Measurements from ENCODE around the gene DIABLO.
"Not testable (repeated sequence)": the region's sequence is repeated elsewhere in the genome, so short reads cannot be mapped to it uniquely, and the experiment has no call there.

The DIABLO gene

DNA sequence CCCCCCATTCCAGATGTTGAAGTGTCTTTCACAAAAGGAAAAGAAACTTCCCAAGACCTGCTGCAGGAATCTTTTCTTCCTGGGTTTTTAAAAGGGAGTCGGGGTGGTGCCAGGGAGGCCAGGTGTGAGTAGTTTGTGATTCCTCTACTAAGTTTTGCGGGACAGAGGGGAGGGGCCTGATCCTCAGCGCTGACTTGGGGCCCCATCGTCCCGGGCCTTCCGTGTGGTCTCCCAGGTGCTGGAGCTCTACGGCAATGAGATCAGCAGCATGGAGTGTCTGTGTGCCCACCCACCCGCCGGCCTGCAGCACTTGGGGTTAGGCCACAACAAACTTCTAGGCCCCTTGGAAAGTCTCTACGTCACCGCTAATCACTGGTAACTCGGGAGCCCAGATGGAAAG lies 38.4 kb downstream of the DIABLO start:
- no peak for DNase-seq

DNA sequence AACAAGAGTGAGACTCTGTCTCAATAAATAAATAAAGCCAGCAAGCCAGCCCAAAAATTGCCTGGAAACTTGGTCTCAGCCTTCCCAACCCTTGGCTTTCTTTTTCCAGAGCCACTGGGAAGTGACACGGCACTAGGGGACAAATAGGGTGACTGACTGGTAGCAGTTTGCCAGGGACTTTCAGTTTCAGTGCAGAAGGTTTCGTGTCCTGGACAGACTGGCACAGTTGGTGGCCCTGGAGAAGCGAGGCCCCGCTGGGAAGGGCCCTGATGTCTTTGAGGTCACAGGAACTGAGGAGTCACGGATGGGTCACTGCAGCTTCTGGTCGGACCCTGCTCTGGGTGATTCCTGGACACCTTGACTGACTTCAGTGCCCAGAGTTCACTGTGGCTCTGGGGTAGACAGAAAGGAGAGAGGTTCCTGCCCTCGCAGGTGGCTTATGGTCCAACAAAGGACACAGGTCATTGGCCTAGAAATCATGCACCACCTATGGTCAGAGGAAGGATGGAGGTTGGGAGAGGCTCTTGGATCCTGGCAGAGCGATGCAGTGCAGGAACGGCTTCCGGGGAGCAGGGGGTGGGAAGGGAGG lies 40.3 kb downstream of the DIABLO start:
- no peak for DNase-seq

DNA sequence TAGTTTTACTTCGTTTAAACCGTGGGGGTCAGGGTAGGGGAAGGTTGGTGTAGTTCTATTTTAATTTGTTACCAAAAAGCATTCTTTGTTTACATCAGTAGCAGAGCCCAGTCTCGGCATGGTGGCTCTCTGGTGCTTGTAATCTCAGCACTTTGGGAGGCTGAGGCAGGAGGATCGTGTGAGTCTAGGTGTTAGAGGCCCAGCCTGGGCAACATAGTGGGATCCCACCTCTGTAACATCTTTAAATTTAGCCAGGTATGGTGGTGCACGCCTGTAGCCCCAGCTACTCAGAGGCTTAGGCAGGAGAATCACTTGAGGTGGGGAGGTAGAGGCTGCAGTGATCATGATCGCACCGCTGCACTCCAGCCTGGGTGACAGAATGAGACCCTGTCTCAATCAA lies 40.8 kb downstream of the DIABLO start:
- DNase-seq: no peak

DNA sequence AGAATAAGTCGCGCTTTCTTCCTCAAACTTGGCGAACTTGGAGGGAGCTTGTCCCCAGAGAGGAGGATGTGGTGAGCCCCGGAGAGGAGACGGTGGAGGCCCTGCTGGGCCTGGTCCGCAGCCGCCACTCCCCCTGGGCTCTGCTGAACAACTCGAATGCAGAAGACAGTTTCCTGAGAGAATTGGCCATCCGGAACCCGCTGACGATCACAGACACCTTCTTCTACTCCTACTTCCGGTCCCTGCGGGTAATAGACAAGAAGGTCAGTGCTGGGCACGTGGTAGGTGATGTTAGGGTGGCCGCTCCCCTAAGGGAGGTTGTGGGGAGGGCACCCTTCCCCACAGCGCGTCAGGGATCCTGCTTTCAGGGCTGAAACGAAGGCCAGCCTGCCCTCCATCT lies 41.3 kb downstream of the DIABLO start:
- DNase-seq: no peak

DNA sequence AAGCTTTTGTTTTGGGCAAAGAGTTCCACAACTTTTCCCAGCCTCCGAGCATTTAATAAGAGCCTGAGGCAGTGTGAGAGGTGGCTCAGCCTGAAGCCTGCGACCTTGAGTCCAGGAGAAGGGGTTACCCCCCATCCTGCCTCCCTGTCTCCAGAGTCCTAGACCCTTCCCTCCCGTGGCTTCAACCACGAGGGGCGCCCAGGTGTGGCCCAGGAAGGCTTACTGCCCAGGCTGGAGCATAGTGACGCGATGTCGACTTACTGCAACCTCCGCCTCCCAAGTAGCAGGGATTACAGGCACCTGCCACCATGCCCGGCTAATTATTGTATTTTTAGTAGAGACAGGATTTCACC lies 42.3 kb downstream of the DIABLO start:
- no peak for DNase-seq

DNA sequence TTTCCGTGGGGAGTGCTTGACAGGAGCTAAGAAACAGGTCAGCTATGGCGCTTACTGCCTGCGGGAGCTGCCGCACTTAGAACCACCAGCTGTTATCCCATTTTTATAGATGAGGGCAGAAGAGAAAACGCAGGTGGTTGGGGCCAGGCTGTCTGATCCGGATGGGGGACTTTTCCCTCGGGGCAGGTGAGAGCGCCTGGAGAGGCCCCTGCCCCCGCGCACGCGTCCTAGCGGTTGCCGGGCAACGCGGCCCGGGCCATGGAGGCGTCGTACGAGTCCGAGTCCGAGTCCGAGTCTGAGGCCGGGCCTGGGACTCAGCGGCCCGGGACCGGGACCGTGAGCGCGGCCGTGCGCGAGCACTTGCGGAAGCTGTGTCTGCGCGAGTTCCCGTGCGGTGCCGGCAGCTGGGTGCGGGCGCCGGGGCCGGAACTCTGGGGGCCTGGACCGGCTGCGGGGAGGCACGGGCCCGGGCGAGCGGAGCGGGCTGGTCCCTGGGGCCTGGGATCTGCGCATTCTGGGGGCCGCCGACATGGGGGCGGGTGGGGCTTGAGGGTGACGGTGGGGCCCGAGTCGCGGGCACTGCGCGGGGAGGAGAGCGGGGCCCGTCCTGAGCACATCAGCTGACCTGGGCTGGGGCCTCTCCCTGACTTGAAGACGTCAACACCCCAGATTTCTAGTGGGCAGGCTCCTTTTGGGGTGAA lies 42.8 kb downstream of the DIABLO start, which contains the start of gene LRRC43:
Gene LRRC43 (plus strand): TSS at position 237 of the 701 bp plus-strand sequence. CDS start 22 bp downstream, at position 259.
- no peak for DNase-seq

DNA sequence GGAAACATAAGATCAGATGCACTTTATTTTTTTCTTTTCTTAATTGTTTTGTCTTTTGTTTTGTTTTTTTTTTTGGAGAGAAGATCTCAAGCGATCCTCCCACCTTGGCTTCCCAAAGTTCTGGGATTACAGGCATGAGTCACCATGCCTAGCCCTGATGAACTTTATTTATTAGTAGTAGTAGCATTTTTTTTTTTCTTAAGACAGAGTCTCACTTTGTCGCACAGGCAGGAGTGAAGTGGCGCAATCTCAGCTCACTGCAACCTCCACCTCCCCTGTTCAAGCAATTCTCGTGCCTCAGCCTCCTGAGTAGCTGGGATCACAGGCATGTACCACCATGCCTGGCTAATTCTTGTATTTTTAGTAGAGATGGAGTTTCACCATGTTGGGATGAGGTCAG lies 49.4 kb downstream of the DIABLO start:
- not testable (repeated sequence) for DNase-seq

DNA sequence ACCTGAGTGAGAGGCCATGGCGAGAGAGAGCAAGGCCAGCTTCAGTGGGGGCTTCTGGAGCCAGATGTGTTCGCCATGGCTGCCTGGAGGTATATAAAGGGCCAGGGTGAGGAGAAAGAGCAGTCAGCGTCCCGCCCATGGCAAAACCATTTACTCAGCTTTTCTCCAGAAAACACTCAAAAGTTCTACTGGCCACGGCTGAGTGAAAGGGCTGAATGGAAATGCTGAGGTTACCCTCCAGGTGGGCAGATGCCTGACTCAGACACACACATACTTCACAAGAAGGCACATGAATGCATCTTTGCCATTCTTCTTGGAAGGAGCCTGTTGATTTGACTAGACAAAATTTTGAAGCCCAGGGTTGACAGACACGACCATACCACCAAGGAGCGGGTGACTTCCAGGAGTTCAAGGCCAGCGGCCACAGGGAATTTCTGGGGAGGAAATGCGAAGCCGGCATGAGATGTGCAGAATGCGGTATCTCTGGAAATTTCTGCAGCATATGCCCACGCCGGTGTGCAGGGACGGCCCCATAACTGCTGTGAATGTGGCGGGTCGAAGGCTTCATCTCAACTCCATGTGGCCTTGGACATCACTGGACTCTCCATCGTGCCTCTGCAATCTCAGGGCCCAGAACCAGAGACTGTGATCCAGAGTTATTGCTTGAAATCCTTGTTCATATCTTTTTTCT lies 51.6 kb downstream of the DIABLO start, which contains the start of gene IL31:
Gene IL31 (minus strand): TSS at position 67 of the 691 bp plus-strand sequence. CDS start 49 bp downstream, at position 18.
- DNase-seq: no peak

DNA sequence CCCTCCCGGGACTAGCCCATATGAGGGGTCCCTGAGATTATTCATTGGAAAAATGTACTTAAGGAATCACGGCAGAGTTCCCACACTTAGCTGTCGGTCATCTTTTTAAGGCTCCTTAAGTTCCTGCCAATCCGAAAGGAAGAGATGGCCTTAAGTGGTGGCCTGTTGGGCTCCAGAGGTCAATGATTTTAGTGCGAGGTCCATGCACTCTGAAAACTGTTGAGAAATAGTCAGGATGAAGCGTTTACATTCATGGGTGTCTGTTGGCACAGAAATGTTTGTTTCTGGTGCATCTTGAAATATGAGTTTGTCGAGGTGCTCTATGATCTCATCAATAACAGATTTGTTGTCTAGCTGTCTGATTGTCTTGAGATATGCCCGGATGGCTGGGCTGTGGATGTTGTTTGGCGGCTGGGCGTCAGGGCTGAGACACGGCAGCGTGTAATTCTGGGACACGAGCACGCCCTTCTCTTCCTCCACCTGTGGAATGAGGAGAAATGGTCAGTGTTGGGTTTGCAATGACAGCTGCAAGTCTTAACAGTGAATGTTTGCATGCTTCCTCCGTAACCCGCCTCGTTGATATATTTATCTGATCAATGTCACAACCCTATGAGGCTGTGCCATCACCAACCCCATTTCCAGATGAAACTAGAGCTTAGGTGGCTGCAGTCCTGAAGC lies 53.5 kb downstream of the DIABLO start:
- DNase-seq: no peak

DNA sequence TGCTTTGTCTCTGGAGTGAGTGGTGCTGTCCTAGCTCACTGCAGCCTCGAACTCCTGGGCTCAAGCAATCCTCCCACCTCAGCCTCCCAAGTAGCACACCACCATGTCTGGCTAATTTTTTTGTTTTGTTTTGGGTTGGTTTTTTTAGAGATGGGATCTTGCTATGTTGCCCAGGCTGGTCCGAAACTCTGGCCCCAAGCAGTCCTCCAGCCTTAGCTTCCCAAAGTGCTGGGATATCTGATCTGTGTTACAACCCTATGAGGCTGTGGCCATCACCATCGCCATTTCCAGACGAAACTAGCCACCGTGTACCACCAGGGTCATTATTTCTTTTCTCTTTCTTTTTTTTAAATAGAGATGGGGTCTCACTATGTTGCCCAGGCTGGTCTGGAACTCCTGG lies 54.5 kb downstream of the DIABLO start:
- DNase-seq: no peak

DNA sequence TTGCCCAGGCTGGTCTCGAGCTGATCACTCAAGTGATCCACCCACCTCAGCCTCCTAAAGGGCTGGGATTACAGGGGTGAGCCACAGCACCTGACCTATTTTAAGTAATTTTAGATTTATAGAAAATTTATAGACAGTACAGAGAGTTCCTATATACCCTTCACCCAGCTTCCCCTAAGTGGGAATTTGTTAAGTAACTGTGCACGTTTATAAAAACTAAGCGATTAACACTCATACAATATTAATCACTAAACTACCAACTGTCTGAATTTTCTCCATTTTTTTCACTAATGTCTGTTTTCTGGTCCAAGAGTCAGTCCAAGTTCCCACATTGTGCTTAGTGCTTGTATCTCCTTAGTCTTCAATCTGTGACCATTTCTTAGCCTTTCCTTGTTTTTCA lies 57.4 kb downstream of the DIABLO start:
- no peak for DNase-seq

DNA sequence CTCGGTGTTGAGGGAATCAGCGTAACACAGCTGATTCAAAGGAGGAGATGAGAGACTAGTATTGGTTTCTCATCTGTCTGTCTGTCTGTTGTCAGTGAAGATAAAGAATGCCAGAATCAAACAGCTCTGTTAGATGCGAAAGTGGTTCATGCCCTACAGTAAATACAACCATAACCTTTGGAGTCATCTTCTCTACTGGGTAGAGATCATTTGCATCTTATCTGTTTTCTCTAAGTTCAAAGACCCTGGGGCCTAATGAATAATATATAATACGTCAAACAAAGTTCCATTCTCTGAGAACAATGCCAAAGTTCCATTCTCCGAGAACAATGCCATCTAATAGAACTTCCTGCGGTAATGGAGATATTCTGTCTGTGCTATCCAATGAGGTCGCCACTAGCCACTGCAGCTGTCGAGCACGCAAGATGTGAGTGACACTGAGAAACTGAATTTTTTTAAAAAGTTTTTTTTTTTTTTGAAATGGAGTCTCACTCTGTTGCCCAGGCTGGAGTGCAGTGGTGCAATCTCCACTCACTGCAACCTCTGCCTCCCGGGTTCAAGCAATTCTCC lies 58.4 kb downstream of the DIABLO start:
- DNase-seq: no peak

DNA sequence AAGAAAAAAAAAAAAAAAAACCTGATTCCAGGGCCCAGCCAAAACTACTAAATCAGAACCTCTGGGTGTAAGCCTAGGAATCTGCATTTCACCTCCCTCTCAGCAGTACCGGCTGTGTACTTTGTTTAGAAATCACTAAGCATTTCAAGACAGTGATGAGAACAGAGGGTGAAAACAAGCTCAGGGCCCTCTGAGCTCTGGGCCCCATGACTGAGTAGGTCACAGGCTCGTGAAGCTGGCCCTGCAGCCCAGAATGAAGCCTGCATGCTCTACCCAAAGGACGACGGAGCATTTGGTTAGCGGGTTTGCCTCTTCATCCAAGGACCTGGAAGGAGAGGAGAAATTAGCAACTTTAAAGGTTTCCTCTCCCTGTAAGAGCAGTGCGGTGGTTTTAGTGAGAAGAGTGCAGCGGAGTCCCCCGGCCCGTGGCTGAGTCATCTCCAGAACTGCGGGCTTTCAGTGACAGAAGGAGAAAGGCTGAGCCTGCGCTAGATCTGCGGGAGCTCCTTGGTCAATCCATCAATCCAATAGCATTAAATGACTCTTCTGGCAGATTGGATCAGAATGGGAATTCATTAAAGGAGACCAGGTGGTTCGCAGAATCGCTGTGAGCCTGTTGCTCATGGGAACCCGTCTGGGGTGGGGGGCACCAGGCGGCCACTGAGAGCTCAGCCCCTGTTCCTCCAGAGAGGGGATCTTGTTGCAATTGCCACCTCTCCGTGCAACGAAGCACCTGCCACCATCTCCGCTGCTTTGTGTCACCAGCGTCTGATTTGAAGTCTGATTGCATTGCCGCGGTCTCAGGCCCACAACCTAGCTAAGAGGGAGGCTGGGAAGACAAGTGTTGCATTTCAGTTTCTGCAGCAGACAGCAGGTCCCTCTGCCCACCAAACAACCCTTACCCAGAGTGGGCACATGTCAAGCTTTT lies 59.2 kb downstream of the DIABLO start:
- DNase-seq: no peak

DNA sequence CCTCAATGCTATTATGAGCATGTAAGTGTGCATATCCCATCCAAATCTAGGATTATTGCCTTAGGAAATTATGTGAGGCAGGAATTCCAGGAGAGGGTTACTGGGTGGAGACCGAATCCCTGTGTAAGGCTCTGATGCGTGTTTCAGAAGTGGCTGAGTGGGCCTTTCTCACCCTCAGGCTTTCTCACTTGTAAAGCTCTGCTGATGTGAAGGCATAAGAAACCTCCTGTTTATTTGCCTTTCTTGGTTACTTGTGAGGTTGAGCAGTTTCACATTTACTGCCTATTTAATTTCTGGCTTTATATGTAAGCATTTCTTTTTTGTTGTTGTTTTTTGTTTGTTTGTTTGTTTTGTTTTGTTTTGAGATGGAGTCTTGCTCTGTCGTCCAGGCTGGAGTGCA lies 62.9 kb downstream of the DIABLO start:
- DNase-seq: no peak

DNA sequence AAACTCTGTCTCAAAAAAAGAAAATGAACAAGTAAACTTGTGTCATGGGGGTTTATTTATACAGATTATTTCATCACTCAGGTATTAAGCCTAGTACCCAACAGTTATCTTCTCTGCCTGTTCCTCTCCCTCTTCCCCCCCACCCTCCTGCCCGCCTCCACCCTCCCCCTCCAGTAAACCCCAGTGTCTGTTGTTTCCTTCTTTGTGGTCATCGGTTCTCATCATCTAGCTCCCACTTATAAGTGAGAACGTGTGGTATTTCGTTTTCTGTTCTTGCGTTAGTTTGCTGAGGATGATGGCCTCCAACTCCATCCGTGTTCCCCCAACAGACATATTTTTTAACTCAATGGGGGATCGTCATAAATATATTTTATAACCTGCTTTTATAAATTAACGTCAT lies 64.2 kb downstream of the DIABLO start:
- DNase-seq: no peak

DNA sequence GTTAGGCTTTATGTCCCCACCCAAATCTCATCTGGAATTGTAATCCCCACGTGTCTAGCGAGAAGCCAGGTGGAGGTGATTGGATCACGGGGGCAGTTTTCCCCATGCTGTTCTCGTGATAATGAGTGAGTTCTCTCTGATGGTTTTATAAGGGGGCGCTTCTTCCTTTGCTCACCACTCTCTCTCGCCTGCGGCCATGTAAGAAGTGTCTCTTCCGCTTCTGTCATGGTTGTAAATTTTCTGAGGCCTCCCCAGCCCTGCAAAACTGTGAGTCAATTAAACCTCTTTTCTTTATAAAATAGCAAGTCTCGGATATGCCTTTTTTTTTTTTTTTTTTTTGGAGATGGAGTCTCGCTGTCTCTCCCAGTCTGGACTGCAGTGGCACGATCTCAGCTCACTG lies 65.1 kb downstream of the DIABLO start:
- no peak for DNase-seq

DNA sequence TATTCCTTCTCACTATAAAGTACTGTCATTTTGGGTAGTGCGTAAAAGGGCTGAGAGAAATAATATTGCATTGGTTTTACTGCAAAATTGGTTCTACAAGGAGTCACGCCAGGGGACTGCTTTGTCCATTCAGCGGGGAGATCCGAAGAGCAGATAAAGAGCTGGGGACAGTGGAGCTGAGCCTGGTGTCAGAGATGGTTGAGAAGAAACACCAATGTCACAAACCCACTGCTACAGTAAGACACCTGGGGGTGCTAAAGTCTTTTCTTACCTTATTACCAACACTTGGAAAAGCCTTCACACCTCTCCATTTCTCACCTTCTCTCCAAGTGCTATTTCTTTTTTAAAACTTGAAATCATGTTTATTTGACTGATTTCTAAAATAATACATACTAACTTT lies 66.0 kb downstream of the DIABLO start:
- DNase-seq: no peak

DNA sequence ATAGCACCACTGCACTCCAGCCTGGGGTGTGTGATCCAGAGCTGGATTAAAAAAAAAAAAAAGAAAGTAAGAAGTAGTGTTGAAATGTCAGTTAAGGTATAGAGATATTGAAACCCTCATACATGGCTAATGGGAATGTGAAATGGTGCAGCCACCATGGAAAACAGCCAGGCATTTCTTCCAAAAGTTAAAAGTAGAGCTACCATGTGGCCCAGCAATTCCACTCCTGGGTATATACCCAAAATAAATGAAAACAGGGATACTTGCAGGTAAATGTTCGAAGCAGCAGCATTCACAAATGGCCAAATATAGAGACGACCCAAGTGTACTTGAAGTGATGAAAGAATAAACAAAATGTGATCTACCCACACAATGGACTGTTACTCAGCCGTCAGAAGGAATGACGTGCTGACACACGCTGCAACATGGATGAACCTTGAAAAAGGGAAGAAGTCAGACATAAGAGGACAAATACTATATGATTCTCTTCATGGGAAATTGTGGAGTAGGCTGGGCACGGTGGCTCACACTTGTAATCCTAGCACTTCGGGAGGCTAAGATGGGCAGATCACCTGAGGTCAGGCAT lies 67.1 kb downstream of the DIABLO start:
- DNase-seq: no peak
